A549 treated with GW870086 at 1 μM for 4 hours (cell line): ENCODE data around the gene SNORC. TPM values are rescaled to one million over a fixed set of nuclear protein-coding genes. Genes with fewer than 3 reads are reported as not detected.

Experiments
- total RNA-seq: library from RNA; stranded (reverse); fragments of 200-300 nt; extraction: Qiagen RNA extraction; gene quantifications from 5 replicates; pipeline ENCODE4 v1.2.3, GENCODE V29; 2022; ENCODE audit warnings: low read depth

SNORC gene
- total RNA-seq: 4.6 to 14.4 TPM (median 10.0 TPM) in 5 replicates

DNA sequence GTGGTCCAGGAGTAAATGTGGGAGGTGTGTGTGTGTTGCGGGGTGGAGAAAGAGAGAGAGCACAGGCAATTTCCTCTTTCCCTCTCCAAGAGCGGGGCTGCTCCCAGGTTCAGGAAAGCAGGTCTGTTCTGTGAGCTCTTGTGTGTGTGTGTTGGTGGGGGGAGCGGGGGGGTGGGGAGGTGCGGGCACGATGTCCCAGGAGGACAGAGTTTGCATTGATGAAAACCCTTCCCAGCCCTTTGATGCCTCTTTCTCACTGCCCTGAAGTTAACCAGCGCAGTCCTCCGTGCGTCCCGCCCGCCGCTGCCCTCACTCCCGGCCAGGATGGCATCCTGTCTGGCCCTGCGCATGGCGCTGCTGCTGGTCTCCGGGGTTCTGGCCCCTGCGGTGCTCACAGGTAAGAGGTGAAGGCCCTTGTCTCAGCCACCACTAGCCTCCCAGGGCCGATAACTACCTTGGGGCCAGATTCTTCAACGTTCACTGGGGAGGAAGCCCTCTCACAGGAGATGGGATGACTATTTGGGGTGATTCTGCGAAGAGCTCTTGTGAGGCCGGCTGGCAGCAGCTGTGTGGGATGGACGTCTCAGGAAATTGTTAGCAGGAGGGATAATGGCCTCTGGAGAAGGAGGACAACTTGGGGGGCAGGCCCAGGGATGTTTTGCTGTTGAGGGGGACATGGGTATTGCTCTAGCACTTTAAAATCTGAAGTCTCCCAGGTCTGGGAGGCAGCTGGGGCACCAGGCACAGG lies at the start of gene SNORC:
Gene SNORC (plus strand): TSS at position 247 of the 748 bp plus-strand sequence. CDS start 78 bp downstream, at position 325.

Other genes with a start within 250 kb of the SNORC start
- gene EFHD1, start 236.7 kb upstream of the SNORC start, total RNA-seq: 3.3 to 4.9 TPM (median 3.6 TPM) in 5 replicates
- 23.2 to 28.1 TPM (median 27.8 TPM) in 5 replicates for gene GIGYF2, start 172.9 kb upstream of the SNORC start, total RNA-seq
- not detected in 5 replicates for gene KCNJ13, start 93.7 kb upstream of the SNORC start, total RNA-seq
- gene NGEF, start 143.0 kb downstream of the SNORC start, total RNA-seq: 14.5 to 19.4 TPM (median 18.1 TPM) in 5 replicates
- gene NEU2, start 162.4 kb downstream of the SNORC start, total RNA-seq: not detected in 5 replicates
- gene INPP5D, start 190.1 kb downstream of the SNORC start, total RNA-seq: 0.35 to 0.88 TPM (median 0.50 TPM) in 5 replicates